Measurements from ENCODE around the gene WDR64. TPM values are rescaled to one million over a fixed set of nuclear protein-coding genes. Genes with fewer than 3 reads are reported as not detected.

Gene WDR64
- total RNA-seq, 1 experiment from 2014 or later = not detected

DNA sequence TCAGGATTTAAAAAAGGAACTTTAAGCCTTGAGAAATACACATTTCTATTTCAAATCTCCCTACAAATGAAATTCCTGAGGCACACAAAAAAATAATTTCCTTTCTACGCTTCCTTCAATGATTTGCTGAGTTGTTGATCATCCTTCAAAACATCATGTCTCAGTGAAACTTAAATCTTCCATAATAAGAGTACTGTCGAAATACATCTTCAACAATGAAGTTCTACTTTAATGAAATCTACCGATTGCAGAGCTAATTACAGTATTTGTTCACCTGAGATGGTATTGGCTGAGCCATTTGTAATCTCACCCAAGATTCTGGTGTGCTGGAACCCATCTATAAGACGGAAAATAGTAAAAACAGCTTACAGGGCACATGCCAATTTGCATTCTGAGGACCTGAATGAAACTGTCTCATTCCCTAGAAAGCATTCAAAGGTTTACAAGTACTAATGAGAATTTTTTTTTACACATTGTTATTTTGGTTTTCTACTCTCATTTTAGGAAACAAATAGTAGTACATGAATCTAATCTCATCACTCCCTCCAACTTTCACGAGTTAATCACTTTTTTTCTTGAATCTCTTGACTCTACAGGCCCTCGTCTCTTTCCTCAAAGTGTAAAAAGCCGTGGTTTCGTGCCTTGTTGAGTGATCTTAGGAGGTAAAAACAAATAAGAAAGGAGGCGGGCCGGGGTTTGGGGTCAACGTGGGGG, 13.0 kb upstream of the WDR64 start:
- Histone ChIP-seq H3K4me3 (ENCODE audit: insufficient read depth, low read depth, low read length) (peak overlapping the region; percentile 99), H3K36me3 (replicated peaks; ENCODE audit: control insufficient read depth, insufficient read depth, low read length) (peaks cover 4% of the 10 kb centered on the region), H3K27me3 (ENCODE audit: control insufficient read depth, insufficient read depth, low read length) (no peaks in the 10 kb centered on the region; the same call in 1 of the 2 replicates)
- no peak for DNase-seq

DNA sequence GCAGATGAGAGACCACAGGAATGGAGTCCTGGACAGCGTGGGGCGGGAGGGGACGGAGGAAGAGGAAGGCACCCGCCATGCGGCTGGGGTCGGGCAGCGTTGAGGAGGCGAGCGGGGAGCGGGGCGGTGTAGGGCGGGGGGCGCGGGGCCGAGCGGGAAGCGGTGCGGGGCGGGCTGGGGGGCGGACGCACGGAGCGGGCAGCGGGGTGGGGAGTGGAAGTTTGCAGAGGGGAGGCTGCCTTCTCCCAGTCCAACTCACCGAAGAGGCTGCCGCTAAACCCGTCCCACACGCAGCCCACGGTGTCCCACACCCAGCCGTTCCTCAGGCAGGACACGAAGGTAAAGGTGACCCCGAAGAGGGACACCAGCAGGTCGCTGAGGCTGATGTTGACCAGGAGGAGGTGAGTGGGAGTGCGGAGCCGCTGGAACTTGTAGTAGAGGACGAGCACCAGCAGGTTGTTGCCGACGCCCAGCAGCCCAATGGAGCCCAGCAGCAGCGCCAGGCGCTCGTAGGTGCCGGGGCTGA, 12.4 kb upstream of the WDR64 start:
- peak; percentile 71 for DNase-seq
- H3K36me3 ChIP-seq (replicated peaks; ENCODE audit: control insufficient read depth, insufficient read depth, low read length) = peaks cover 4% of the 10 kb centered on the region
- peak overlapping the region; percentile 99 for H3K4me3 ChIP-seq (ENCODE audit: insufficient read depth, low read depth, low read length)
- H3K27me3 ChIP-seq (ENCODE audit: control insufficient read depth, insufficient read depth, low read length) = no peaks in the 10 kb centered on the region; the same call in 1 of the 2 replicates

DNA sequence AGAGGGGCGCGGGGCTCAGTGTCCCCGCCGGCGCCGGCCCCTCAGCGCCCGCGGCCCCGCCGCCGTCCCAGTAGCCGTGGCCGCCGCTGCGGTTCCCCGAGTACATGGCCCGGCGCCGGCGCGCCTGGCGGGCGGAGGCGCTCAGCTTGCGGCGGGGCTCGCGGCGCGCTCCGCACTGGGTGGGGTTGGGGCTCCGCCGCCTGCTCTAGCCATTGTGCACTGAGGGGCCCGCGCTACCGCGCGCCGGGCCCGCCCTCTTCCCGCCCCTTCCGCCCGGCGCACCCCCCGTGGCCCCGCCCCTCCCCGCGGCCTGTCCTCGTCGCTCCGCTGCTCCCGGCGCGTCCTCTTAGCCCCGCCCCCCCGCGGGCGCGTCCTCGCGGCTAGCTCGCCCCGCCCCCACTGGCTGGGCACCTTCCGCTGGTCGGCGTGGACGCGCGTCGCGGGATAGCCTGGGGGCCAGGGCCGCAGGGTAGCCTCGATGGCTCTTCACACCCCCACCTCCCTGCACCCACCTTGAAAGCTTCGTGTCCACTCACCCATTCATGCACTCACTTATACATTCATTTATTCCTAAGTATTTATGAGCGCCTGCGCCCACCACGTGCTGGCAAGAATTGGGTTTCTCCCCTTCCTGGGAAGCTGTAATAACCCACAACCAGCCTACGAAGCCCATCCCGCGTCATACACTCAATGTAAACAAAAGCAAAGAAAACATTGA, 11.8 kb upstream of the WDR64 start, which contains the start of the genes CHML and OPN3:
Gene CHML, minus strand, starts transcription at position 221 of the 718 bp plus-strand sequence. CDS start 4,603 bp downstream, outside the sequence.
Gene OPN3, minus strand, starts transcription at position 221 of the 718 bp plus-strand sequence. Its CDS starts 115 bp downstream, at position 106.
- Histone ChIP-seq H3K36me3 (replicated peaks; ENCODE audit: control insufficient read depth, insufficient read depth, low read length) (peaks cover 3% of the 10 kb centered on the region), H3K4me3 (ENCODE audit: insufficient read depth, low read depth, low read length) (peak within 1 kb of the TSS; percentile 99), H3K27me3 (ENCODE audit: control insufficient read depth, insufficient read depth, low read length) (no peaks in the 10 kb centered on the region; the same call in 1 of the 2 replicates)
- DNase-seq = peak; percentile 97

DNA sequence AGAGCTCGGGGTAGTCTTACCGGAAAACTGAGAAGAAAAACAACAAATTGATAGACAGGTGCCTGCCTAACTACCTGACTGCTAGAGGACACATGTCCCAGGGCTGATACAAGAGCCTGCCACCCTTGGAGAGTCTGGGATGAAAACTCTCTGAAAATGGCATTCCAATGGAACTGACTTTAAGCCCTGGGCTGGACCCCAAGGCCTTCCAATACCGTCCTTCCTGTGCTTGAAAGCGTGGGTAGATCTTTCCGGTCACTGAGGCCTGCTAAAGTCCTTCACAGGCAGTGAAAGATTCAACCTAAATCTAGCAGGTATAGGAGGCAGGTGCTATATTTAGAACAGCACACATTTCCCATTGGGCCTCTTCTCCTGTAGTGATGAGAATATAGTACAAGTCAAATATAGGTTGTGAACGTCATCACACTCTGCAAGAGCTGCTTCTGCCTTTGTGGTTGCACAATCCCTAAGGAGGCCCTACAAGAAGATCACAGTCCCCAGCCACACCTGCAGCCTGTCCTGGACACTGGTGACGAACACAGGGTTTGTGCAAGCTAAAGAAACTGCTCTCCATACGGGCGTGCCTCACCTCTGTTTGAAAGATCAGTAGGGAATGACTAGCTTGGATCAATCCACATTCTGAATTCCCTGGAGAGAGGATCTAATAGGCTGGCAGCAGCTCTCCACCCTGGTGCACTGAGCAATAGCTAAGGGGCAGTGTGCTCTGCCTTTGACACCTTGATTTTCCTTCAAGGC, 11.0 kb upstream of the WDR64 start:
- no peak for DNase-seq
- Histone ChIP-seq H3K27me3 (ENCODE audit: control insufficient read depth, insufficient read depth, low read length) (no peaks in the 10 kb centered on the region; the same call in 1 of the 2 replicates), H3K36me3 (replicated peaks; ENCODE audit: control insufficient read depth, insufficient read depth, low read length) (no peaks in the 10 kb centered on the region), H3K4me3 (ENCODE audit: insufficient read depth, low read depth, low read length) (no peak overlapping the region)

DNA sequence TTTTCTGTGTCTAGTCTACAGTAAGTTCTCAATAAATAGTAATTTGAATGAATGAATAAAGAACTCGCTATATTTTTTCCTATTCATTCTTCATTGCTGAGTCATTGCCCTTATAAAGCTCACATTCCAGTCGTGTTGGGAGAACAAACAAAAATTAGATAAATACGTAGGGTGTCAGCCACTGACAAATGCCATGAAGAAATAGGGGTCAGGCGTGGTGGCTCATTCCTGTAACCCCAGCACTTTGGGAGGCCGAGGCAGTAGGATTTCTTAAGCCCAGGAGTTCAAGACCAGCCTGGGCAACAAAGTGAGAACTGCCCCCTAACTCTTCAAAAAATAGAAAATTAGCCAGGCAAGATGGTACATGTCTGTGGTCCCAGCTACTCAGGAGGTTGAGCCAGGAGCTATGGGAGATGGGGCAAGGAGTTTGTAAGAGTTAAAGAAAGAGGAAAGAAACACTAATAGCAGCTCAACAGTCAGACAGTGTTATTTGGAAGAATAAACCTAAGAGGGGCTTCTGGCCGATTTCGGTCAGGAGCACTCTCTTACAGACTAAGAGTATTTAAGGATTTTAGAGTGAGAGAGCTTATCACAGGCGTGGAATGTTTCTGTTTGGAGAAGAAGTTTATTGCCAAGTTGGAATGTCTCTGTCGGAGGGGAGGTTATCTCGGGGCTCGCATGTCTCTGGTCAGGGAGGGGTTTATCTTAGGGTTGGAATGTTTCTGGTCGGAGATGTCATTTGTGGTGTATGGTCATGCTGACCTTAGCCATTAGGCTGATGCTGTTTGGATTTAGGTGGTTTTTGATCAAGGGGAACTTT, 10.1 kb upstream of the WDR64 start:
- Histone ChIP-seq H3K27me3 (ENCODE audit: control insufficient read depth, insufficient read depth, low read length) (no peaks in the 10 kb centered on the region; the same call in 1 of the 2 replicates), H3K36me3 (replicated peaks; ENCODE audit: control insufficient read depth, insufficient read depth, low read length) (no peaks in the 10 kb centered on the region), H3K4me3 (ENCODE audit: insufficient read depth, low read depth, low read length) (no peak overlapping the region)
- DNase-seq = no peak

DNA sequence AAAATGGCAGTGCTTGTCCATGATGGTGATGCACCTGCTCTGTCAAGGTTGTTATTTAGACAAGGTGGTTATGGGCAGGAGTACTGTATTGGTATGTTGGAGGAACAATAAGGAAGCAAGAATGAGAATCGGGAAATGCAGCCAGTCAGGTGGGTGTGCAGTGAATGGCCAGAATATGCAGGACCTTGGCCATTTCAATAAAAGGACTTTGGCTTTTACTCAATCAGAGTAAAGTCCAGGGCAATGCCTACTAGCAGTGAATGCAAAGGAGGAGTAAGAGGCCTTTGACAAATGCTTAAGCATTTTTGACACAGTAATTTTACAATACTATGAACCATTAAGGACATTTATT, 9.5 kb upstream of the WDR64 start:
- H3K36me3 ChIP-seq (replicated peaks; ENCODE audit: control insufficient read depth, insufficient read depth, low read length) = no peaks in the 10 kb centered on the region
- no peak for DNase-seq
- no peaks in the 10 kb centered on the region; the same call in 1 of the 2 replicates for H3K27me3 ChIP-seq (ENCODE audit: control insufficient read depth, insufficient read depth, low read length)
- H3K4me3 ChIP-seq (ENCODE audit: insufficient read depth, low read depth, low read length) = no peak overlapping the region

DNA sequence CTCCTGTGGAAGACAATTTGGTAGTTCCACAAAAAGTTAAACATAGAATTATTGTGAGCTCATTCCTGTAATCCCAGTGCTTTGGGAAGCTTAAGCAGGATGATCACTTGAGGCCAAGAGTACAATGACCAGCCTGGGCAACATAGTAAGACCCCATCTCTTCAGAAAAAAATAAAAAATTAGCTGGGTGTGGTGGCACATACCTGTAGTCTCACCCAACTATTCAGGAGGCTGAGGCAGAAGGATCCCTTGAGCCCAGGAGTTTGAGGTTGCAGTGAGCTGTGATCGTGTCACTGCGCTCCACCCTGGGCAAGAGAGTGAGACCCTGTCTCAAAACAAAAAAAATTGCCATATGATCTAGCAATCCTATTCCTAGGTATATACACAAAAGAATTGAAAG, 7.8 kb upstream of the WDR64 start:
- Histone ChIP-seq H3K36me3 (replicated peaks; ENCODE audit: control insufficient read depth, insufficient read depth, low read length) (no peaks in the 10 kb centered on the region), H3K27me3 (ENCODE audit: control insufficient read depth, insufficient read depth, low read length) (no peaks in the 10 kb centered on the region; the same call in 1 of the 2 replicates), H3K4me3 (ENCODE audit: insufficient read depth, low read depth, low read length) (no peak overlapping the region)
- no peak for DNase-seq

DNA sequence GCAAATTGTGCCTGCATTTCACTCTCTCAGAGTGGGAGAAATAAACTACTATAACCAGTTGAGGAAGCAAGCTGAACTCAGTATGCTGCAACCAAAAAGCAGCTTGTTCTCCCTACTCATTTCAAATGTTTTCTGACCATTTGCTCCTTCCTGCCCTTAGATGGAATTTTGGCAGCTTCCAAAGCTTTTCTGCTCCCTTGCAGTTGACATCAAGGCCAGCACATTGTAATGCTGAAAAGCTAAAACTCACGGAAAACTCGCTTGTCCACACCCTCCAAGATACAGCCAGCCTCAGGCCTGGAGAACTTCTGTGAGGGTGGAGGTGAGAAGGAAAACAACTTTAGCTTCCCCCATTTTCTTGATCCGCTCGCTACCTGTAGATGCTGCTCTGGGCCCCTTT, 6.9 kb upstream of the WDR64 start:
- Histone ChIP-seq H3K36me3 (replicated peaks; ENCODE audit: control insufficient read depth, insufficient read depth, low read length) (no peaks in the 10 kb centered on the region), H3K4me3 (ENCODE audit: insufficient read depth, low read depth, low read length) (no peak overlapping the region), H3K27me3 (ENCODE audit: control insufficient read depth, insufficient read depth, low read length) (no peaks in the 10 kb centered on the region; the same call in 1 of the 2 replicates)
- no peak for DNase-seq

DNA sequence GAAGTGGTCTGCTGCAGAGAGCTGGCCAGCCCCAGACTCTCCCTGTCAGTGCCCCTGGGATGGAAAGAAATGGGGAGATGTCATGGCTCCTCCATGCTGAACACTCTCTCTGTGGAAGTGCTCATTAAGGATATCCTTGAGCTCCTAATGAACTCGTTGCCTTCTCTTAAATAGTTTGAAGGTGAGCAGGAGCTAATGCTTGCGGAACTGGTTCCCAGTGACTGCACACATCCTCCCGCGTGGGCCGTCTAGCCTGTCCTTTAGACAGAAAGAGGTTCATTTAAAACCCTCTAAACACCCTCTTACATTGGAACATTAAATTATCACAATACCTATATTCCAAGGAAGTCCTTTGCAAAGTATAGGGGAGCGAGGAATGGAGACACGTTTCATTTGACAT, 5.9 kb upstream of the WDR64 start:
- H3K4me3 ChIP-seq (ENCODE audit: insufficient read depth, low read depth, low read length) = no peak overlapping the region
- H3K36me3 ChIP-seq (replicated peaks; ENCODE audit: control insufficient read depth, insufficient read depth, low read length) = no peaks in the 10 kb centered on the region
- no peaks in the 10 kb centered on the region; the same call in 1 of the 2 replicates for H3K27me3 ChIP-seq (ENCODE audit: control insufficient read depth, insufficient read depth, low read length)
- DNase-seq = no peak

DNA sequence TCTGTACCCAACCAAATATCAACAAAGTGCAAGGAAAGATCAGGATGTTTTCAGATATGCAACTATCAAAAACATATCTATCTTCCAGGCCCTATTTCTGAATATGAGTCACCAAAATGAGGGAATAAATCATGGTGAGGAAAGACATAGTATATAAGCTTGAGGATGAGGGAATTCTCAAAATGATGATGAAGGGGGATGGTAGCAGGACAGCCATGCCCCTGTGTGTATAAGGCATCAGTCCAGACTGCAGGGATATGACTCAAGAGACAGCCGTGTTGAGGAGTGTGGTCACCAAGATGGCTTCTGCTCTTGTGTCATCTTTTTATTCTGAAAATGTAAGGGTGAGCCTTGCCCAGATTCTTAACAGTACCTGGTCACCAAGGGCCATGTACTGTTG, 4.4 kb upstream of the WDR64 start:
- H3K36me3 ChIP-seq (replicated peaks; ENCODE audit: control insufficient read depth, insufficient read depth, low read length) = no peaks in the 10 kb centered on the region
- H3K4me3 ChIP-seq (ENCODE audit: insufficient read depth, low read depth, low read length) = no peak overlapping the region
- H3K27me3 ChIP-seq (ENCODE audit: control insufficient read depth, insufficient read depth, low read length) = no peaks in the 10 kb centered on the region; the same call in 1 of the 2 replicates
- no peak for DNase-seq

DNA sequence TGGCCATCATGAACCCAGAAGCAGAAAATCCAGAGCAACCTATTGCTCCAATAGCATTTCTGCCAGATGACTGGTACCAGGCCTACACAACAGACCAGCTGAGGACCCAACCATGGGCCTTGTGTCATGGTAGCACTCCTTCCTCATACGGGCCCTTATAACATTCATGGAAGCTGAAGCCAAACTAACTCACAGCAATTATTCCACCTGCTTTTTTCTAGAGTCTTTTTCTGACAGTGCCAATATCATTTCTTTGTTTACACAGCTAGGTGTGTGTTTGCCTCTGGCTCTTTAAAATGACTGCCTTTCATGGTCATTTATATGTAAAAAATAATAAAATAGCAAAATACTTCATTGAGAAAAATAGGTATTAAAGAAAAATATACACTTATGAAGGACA, 3.9 kb upstream of the WDR64 start:
- no peaks in the 10 kb centered on the region; the same call in 1 of the 2 replicates for H3K27me3 ChIP-seq (ENCODE audit: control insufficient read depth, insufficient read depth, low read length)
- DNase-seq = no peak
- no peak overlapping the region for H3K4me3 ChIP-seq (ENCODE audit: insufficient read depth, low read depth, low read length)
- H3K36me3 ChIP-seq (replicated peaks; ENCODE audit: control insufficient read depth, insufficient read depth, low read length) = no peaks in the 10 kb centered on the region

DNA sequence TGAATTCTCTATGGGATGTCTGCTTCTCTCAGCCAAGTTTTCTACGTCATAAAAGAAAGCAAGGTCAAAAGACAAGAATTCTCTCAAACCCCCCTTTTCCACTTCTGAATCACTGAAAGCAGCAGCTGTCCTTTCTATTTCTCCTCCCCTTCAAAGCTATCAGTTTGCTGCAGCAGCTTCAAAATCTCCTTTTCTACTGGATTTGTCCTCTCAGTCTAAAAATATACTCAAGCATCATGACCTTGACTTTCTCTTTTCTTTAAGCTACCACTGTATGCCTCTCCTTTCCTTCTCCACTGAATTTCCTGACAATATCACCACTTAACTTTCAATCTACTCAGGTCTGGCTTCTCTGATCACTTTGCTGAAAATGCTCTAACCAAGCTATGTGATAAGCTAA, 1.9 kb downstream of the WDR64 start:
- DNase-seq = no peak
- no peak overlapping the region for H3K4me3 ChIP-seq (ENCODE audit: insufficient read depth, low read depth, low read length)
- H3K27me3 ChIP-seq (ENCODE audit: control insufficient read depth, insufficient read depth, low read length) = no peaks in the 10 kb centered on the region
- H3K36me3 ChIP-seq (replicated peaks; ENCODE audit: control insufficient read depth, insufficient read depth, low read length) = no peaks in the 10 kb centered on the region

DNA sequence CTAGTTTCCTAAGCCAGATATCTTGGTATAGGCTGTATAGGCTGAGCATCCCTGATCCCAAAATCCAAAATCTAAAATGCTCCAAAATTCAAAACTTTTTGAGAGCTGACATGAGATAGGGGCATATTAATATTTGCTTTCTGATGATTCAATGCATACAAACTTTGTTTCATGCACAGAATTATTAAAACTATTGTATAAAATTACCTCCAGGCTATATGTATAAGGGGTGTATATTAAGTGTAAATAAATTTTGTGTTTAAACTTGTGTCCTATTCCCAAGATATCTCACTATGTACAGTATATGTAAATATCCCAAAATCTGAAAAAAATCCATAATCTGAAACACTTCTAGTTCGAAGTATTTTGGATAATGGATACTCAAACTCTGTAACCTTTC, 2.6 kb downstream of the WDR64 start:
- no peak for DNase-seq

More for the DNA sequence above, 2.6 kb downstream of the WDR64 start:
- H3K36me3 ChIP-seq (replicated peaks; ENCODE audit: control insufficient read depth, insufficient read depth, low read length) = no peaks in the 10 kb centered on the region
- no peak overlapping the region for H3K4me3 ChIP-seq (ENCODE audit: insufficient read depth, low read depth, low read length)
- no peaks in the 10 kb centered on the region for H3K27me3 ChIP-seq (ENCODE audit: control insufficient read depth, insufficient read depth, low read length)

All from H7 (cell line).